Measurements from ENCODE around the gene ADORA2A. TPM values are rescaled to one million over a fixed set of nuclear protein-coding genes. Genes with fewer than 3 reads are reported as not detected.

ADORA2A gene
- total RNA-seq, 6 experiments from 2014 or later, result 2.0 to 7.7 (median 3.6) TPM

DNA sequence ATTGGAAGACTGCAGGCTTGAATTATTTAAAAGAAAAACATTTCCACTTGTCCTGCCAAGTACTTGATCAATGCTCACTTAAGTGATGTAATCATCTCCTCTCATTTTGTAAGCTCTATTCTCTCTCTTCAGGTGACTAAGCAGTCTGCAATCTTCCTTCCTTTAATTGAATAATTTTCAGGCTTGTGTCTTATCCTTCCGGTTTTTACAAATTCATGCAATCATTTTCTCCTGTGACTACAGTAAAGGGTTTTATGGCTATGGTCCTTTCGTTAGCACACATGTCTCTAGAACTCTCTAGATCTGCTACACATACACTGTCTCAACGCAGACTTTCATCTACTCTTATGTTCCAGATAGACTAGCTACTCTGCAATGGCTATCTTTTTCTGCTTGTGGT, 55.2 kb downstream of the ADORA2A start:
- no peak for TF ChIP-seq POLR2A (IDR thresholded peaks at IDR 0.05)
- TF ChIP-seq, protein P1, sequence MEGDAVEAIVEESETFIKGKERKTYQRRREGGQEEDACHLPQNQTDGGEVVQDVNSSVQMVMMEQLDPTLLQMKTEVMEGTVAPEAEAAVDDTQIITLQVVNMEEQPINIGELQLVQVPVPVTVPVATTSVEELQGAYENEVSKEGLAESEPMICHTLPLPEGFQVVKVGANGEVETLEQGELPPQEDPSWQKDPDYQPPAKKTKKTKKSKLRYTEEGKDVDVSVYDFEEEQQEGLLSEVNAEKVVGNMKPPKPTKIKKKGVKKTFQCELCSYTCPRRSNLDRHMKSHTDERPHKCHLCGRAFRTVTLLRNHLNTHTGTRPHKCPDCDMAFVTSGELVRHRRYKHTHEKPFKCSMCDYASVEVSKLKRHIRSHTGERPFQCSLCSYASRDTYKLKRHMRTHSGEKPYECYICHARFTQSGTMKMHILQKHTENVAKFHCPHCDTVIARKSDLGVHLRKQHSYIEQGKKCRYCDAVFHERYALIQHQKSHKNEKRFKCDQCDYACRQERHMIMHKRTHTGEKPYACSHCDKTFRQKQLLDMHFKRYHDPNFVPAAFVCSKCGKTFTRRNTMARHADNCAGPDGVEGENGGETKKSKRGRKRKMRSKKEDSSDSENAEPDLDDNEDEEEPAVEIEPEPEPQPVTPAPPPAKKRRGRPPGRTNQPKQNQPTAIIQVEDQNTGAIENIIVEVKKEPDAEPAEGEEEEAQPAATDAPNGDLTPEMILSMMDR (IDR thresholded peaks at IDR 0.05), result no peak
- peak overlapping the region; percentile 46 to 79 (median 62) for H3K27ac ChIP-seq
- H3K36me3 ChIP-seq, result no peaks in the 10 kb centered on the region
- intact Hi-C loops (cut with DNase I), result loop anchor here in 1 of 2 donors (10.0 kb wide), 1 partner anchor 58 kb away; the partner anchor contains the start of gene ADORA2A
- peaks cover 0 to 72% (median 27%) of the 10 kb centered on the region in 4 donors for H3K4me1 ChIP-seq
- DNase-seq (no peak), ATAC-seq (peak; percentile 64 to 70 (median 68))
- no peaks in the 10 kb centered on the region for H3K9me3 ChIP-seq
- no peaks in the 10 kb centered on the region for H3K27me3 ChIP-seq
- no peak overlapping the region for H3K4me3 ChIP-seq
- 5% methylated on average over 3 of the region's 3 CpGs for WGBS (ENCODE audit: insufficient coverage, low coverage, low lambda C conversion rate, missing lambda C conversion rate)

DNA sequence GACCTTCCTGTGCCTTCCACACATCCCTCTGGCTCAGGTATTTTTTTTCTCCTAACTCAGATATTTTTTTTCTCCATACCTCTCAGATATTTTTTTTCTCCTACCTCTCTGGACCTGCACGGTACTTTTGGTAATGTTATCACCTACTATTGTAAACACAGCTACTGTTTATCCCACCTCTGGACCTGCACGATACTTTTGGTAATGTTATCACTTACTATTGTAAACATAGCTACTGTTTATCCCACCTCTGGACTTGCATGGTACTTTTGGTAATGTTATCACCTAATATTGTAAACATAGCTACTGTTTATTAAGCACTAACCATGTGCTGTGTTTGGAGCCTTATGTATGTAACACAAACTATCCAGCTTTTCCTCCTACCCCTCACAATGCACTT, 55.6 kb downstream of the ADORA2A start:
- H3K27ac ChIP-seq, result peak overlapping the region; percentile 46 to 79 (median 62)
- DNase-seq, result no peak
- intact Hi-C loops (cut with DNase I), result loop anchor here in 1 of 2 donors (10.0 kb wide), 1 partner anchor 58 kb away; the partner anchor contains the start of gene ADORA2A

DNA sequence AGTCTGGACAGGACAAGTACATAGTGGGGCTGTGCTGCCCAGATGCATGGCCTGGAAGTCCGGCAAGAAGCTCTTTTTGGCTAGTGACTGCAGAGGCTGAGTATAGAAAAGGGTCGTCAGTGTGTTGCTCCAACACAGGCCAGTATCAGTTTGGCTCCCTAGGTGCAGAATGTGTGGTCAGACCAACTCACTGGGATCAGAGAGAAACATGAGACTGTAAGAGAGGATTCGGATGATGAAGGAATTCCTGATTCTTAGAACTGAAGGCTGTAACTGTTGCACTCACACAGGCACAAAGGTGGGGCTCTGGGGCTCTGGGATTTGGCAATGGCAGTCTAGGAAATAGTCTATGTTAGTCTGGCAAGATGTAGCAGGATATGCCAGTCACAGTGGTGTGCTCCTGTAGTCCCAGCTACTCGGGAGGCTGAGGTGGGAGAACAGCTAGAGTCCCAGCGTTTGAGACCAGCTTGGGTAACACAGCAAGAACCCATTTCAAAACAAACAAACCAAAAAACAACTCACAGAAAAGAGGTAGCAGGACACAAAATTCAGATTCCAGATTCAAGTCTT, 56.7 kb downstream of the ADORA2A start:
- no peaks in the 10 kb centered on the region for H3K27me3 ChIP-seq
- peak in 2 of 4 donors; percentile 3 to 12 for ATAC-seq
- no peak for TF ChIP-seq POLR2A (IDR thresholded peaks at IDR 0.05)
- TF ChIP-seq, protein P1 (IDR thresholded peaks at IDR 0.05), result no peak
- H3K27ac ChIP-seq, result peak overlapping the region in 2 of 3 donors; percentile 62 to 79
- no peaks in the 10 kb centered on the region for H3K9me3 ChIP-seq
- H3K36me3 ChIP-seq, result no peaks in the 10 kb centered on the region
- intact Hi-C loops (cut with DNase I), result loop anchor here in 1 of 2 donors (10.0 kb wide), 1 partner anchor 59 kb away; the partner anchor contains the start of gene ADORA2A
- no peak overlapping the region for H3K4me3 ChIP-seq
- 19% methylated on average over 3 of the region's 5 CpGs for WGBS (ENCODE audit: insufficient coverage, low coverage, low lambda C conversion rate, missing lambda C conversion rate)
- peaks cover 0 to 84% (median 32%) of the 10 kb centered on the region in 4 donors for H3K4me1 ChIP-seq
- DNase-seq, result no peak

More for the DNA sequence above, 55.6 kb downstream of the ADORA2A start:
- ATAC-seq, result peak; percentile 56 to 78 (median 70)
- 20% methylated on average over 2 of the region's 2 CpGs for WGBS (ENCODE audit: insufficient coverage, low coverage, low lambda C conversion rate, missing lambda C conversion rate)
- H3K9me3 ChIP-seq, result no peaks in the 10 kb centered on the region
- H3K36me3 ChIP-seq, result no peaks in the 10 kb centered on the region
- peaks cover 0 to 73% (median 29%) of the 10 kb centered on the region in 4 donors for H3K4me1 ChIP-seq
- H3K4me3 ChIP-seq, result no peak overlapping the region
- no peak for TF ChIP-seq POLR2A (IDR thresholded peaks at IDR 0.05)
- TF ChIP-seq, protein P1 (IDR thresholded peaks at IDR 0.05), result no peak
- H3K27me3 ChIP-seq, result no peaks in the 10 kb centered on the region

DNA sequence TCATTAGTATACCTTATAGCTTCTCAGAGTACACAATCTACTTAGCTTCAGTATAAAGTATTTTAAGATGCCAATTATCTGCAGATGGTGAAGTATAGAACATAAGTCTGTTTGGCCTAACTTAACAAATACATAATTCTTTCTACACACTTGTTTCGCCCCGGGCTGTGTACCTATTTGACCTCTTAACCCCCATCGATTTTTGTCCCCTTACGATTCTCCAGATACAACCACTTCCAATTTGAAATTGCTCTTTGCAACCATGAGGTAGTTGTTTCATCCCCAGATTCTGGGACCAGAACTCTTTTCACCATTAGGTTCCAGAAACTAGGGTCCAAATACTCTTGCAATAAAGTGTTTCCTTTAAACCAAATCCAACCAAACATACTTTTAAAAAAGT, 57.8 kb downstream of the ADORA2A start:
- DNase-seq (peak in 1 of 3 donors; percentile 23), ATAC-seq (no peak)
- H3K36me3 ChIP-seq, result no peaks in the 10 kb centered on the region
- no peak overlapping the region for H3K4me3 ChIP-seq
- intact Hi-C loops (cut with DNase I), result loop anchor here in 1 of 2 donors (10.0 kb wide), 1 partner anchor 60 kb away; the partner anchor contains the start of gene ADORA2A
- 7% methylated on average over 4 of the region's 4 CpGs for WGBS (ENCODE audit: insufficient coverage, low coverage, low lambda C conversion rate, missing lambda C conversion rate)
- no peaks in the 10 kb centered on the region for H3K9me3 ChIP-seq
- H3K27me3 ChIP-seq, result no peaks in the 10 kb centered on the region
- TF ChIP-seq, protein P1 (IDR thresholded peaks at IDR 0.05), result no peak
- no peak for TF ChIP-seq POLR2A (IDR thresholded peaks at IDR 0.05)
- H3K4me1 ChIP-seq, result peaks cover 0 to 85% (median 32%) of the 10 kb centered on the region in 4 donors
- H3K27ac ChIP-seq, result peak overlapping the region in 2 of 3 donors; percentile 29 to 62
